Panc1 (cell line): Measurements from ENCODE around the gene PIGA. TPM values are rescaled to one million over a fixed set of nuclear protein-coding genes. Genes with fewer than 3 reads are reported as not detected.

Source experiments
- ATAC-seq: fragments of 200-7000 bp; cut with Tn5 transposase; 2 replicates; pipeline ENCODE4 v1.9.1; 2020; ENCODE audit warnings: mild to moderate bottlenecking, moderate library complexity
- BruUV-seq: library from RNA; stranded (reverse); fragments of 400-500 nt; replicated peaks from 2 replicates; lab custom pipeline; 2021; lab: Mats Ljungman, UMichigan
- CTCF ChIA-PET: fragments of 300-600 bp; sonication (Branson Sonifier 250); formaldehyde crosslinking; loops from one replicate; lab custom pipeline; 2022; ENCODE audit warnings: antibody characterized with exemption; lab: Charles Lee
- POLR2A ChIA-PET: fragments of 300-600 bp; sonication (Branson Sonifier 250); formaldehyde crosslinking; loops from one replicate; lab custom pipeline; 2022; ENCODE audit warnings: antibody characterized with exemption; lab: Charles Lee
- DNase-seq: peaks from one replicate; pipeline ENCODE4 v3.0.0-alpha.2; 2010; ENCODE audit warnings: low read depth, low spot score
- H3K27ac ChIP-seq: 2 replicates; pipeline ENCODE4 v1.5.1; 2011; ENCODE audit warnings: mild to moderate bottlenecking, low read length, inconsistent platforms
- H3K27me3 ChIP-seq: fragments of 200-500 bp; sonication (Bioruptor generic); 2 replicates; pipeline ENCODE4 v1.6.0; 2014; ENCODE audit warnings: low read length, inconsistent platforms; ENCODE audit not compliant: control insufficient read depth, insufficient read depth
- H3K36me3 ChIP-seq: fragments of 200-500 bp; sonication (Bioruptor generic); 2 replicates; pipeline ENCODE4 v1.5.1; 2014; ENCODE audit warnings: inconsistent platforms, mild to moderate bottlenecking, low read length, moderate library complexity; ENCODE audit not compliant: control insufficient read depth, insufficient read depth
- H3K4me1 ChIP-seq: 2 replicates; pipeline ENCODE4 v1.5.1; 2011; ENCODE audit warnings: inconsistent platforms, mild to moderate bottlenecking, low read length, moderate library complexity; ENCODE audit not compliant: control insufficient read depth, insufficient read depth
- H3K4me3 ChIP-seq, 2 experiments: 2 replicates each; pipeline ENCODE4 v1.5.1; 2011 to 2012; ENCODE audit warnings: low read depth in 2 of 2, low read length in 2 of 2, mild to moderate bottlenecking in 2 of 2, inconsistent platforms in 1 of 2, moderate library complexity in 1 of 2
- H3K9me3 ChIP-seq: fragments of 200-500 bp; sonication (Bioruptor generic); 2 replicates; pipeline ENCODE4 v1.5.1; 2014; ENCODE audit warnings: low read depth, mild to moderate bottlenecking, inconsistent platforms, low read length, moderate library complexity; ENCODE audit not compliant: control insufficient read depth, insufficient read depth
- POLR2AphosphoS5 ChIP-seq: IDR thresholded peaks from 2 replicates; pipeline ENCODE4 v1.6.1; 2012; ENCODE audit warnings: mild to moderate bottlenecking, low read depth, low read length, moderate library complexity
- SIN3A ChIP-seq: IDR thresholded peaks from 2 replicates; pipeline ENCODE4 v1.6.1; 2012; ENCODE audit warnings: low read depth, mild to moderate bottlenecking, low read length, moderate library complexity, borderline replicate concordance; ENCODE audit not compliant: insufficient read depth
- TCF7L2 ChIP-seq: IDR thresholded peaks from 2 replicates; pipeline ENCODE4 v1.6.1; 2011; ENCODE audit warnings: mild to moderate bottlenecking, low read depth, low read length, inconsistent platforms
- in situ Hi-C: cut with HindIII; loops from 2 replicates; pipeline ENCODE4 v1.10.0; 2016; ENCODE audit warnings: low sequenced_read_pairs, low pct_unique_long_range_greater_than_20kb
- intact Hi-C: fragments of 100-400 bp; cut with micrococcal nuclease; formaldehyde crosslinking; loops from one replicate; pipeline ENCODE4 v1.10.0; 2022; ENCODE audit not compliant: unreplicated experiment
- total RNA-seq: library from RNA; stranded (reverse); gene quantifications from one replicate; pipeline ENCODE4 v1.2.1, GENCODE V29; 2021; ENCODE audit not compliant: unreplicated experiment
- TF ChIP-seq, protein P1 (sequence below): fragments of 450-650 bp; IDR thresholded peaks from 2 replicates; pipeline ENCODE4 v1.5.1; 2017; ENCODE audit warnings: mild to moderate bottlenecking
- TF ChIP-seq, protein P2 (sequence below), 2 experiments: IDR thresholded peaks; 2 replicates each; pipeline ENCODE4 v1.6.1; 2011 to 2012; ENCODE audit warnings: low read depth in 2 of 2, control low read depth in 1 of 2, low read length in 1 of 2, mild to moderate bottlenecking in 1 of 2, moderate library complexity in 1 of 2; ENCODE audit not compliant: insufficient read depth in 1 of 2

The PIGA gene
- total RNA-seq, 1 experiment from 2014 or later: 8.2 TPM

GRCh38 chrX:15349046-15349445 is 13.7 kb upstream of the PIGA start:
- Histone ChIP-seq H3K27ac (no peak overlapping the region), H3K36me3 (no peaks in the 10 kb centered on the region), H3K4me1 (no peaks in the 10 kb centered on the region), H3K4me3 (no peak overlapping the region), H3K9me3 (no peaks in the 10 kb centered on the region), H3K27me3 (no peaks in the 10 kb centered on the region)
- intact Hi-C loops: loop anchor here (2.0 to 10.0 kb wide), 2 partner anchors 120 to 216 kb away; no protein-coding TSS in a partner anchor
- DNase-seq (peak; percentile 13), ATAC-seq (peak; percentile 70; the same call in 1 of the 2 replicates)
- ChIA-PET POLR2A (no interaction called here), CTCF (no interaction called here)
- no TSS peak for BruUV-seq
- no peak for TF ChIP-seq POLR2AphosphoS5
- TF ChIP-seq, protein P1, sequence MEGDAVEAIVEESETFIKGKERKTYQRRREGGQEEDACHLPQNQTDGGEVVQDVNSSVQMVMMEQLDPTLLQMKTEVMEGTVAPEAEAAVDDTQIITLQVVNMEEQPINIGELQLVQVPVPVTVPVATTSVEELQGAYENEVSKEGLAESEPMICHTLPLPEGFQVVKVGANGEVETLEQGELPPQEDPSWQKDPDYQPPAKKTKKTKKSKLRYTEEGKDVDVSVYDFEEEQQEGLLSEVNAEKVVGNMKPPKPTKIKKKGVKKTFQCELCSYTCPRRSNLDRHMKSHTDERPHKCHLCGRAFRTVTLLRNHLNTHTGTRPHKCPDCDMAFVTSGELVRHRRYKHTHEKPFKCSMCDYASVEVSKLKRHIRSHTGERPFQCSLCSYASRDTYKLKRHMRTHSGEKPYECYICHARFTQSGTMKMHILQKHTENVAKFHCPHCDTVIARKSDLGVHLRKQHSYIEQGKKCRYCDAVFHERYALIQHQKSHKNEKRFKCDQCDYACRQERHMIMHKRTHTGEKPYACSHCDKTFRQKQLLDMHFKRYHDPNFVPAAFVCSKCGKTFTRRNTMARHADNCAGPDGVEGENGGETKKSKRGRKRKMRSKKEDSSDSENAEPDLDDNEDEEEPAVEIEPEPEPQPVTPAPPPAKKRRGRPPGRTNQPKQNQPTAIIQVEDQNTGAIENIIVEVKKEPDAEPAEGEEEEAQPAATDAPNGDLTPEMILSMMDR: peak; percentile 65
- in situ Hi-C loops: no loop called here

DNA sequence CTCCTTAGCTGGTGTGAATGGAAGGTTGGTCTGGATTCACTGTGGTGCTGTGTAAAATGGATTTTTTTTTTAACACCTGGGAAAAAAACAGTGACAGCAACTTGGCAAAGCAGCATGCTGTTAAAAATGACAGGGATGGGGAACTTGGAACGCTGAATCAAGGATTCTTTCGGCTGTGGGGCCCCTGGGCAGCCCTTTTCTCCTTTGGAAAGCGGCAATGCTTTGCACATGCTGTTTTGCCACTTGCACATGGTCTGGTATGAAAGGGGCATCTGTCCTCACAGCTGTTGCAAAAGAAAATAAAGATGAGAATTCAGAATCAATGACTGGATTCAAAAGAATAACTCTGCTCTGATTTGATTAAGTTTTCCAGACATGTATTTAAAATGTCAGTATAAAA is 10.7 kb upstream of the PIGA start:
- no peak for ATAC-seq
- Histone ChIP-seq H3K4me3 (no peak overlapping the region), H3K9me3 (no peaks in the 10 kb centered on the region), H3K27me3 (no peaks in the 10 kb centered on the region), H3K4me1 (no peaks in the 10 kb centered on the region), H3K27ac (no peak overlapping the region), H3K36me3 (no peaks in the 10 kb centered on the region)
- no peak for DNase-seq
- POLR2A ChIA-PET: no interaction called here
- TF ChIP-seq, protein P1: no peak
- TF ChIP-seq, protein P2, sequence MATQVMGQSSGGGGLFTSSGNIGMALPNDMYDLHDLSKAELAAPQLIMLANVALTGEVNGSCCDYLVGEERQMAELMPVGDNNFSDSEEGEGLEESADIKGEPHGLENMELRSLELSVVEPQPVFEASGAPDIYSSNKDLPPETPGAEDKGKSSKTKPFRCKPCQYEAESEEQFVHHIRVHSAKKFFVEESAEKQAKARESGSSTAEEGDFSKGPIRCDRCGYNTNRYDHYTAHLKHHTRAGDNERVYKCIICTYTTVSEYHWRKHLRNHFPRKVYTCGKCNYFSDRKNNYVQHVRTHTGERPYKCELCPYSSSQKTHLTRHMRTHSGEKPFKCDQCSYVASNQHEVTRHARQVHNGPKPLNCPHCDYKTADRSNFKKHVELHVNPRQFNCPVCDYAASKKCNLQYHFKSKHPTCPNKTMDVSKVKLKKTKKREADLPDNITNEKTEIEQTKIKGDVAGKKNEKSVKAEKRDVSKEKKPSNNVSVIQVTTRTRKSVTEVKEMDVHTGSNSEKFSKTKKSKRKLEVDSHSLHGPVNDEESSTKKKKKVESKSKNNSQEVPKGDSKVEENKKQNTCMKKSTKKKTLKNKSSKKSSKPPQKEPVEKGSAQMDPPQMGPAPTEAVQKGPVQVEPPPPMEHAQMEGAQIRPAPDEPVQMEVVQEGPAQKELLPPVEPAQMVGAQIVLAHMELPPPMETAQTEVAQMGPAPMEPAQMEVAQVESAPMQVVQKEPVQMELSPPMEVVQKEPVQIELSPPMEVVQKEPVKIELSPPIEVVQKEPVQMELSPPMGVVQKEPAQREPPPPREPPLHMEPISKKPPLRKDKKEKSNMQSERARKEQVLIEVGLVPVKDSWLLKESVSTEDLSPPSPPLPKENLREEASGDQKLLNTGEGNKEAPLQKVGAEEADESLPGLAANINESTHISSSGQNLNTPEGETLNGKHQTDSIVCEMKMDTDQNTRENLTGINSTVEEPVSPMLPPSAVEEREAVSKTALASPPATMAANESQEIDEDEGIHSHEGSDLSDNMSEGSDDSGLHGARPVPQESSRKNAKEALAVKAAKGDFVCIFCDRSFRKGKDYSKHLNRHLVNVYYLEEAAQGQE (IDR thresholded peaks at IDR 0.05; ENCODE audit: insufficient read depth in 1 of 2, low read depth in 2 of 2, low read length in 1 of 2): no peak
- TF ChIP-seq POLR2AphosphoS5 (no peak), SIN3A (no peak), TCF7L2 (no peak)
- intact Hi-C loops: loop anchor here (10.0 kb wide), 1 partner anchor 219 kb away; no protein-coding TSS in a partner anchor
- CTCF ChIA-PET: no interaction called here
- in situ Hi-C loops: no loop called here
- no TSS peak for BruUV-seq

GRCh38 chrX:15344106-15344505 is 8.8 kb upstream of the PIGA start:
- Histone ChIP-seq H3K27me3 (no peaks in the 10 kb centered on the region), H3K4me3 (no peak overlapping the region), H3K9me3 (no peaks in the 10 kb centered on the region), H3K4me1 (no peaks in the 10 kb centered on the region), H3K27ac (no peak overlapping the region), H3K36me3 (no peaks in the 10 kb centered on the region)
- no peak for TF ChIP-seq SIN3A
- TF ChIP-seq TCF7L2: no peak
- TF ChIP-seq, protein P1: no peak
- no peak for TF ChIP-seq POLR2AphosphoS5
- TF ChIP-seq, protein P2 (IDR thresholded peaks at IDR 0.05; ENCODE audit: insufficient read depth in 1 of 2, low read depth in 2 of 2, low read length in 1 of 2): no peak
- no peak for DNase-seq
- no peak for ATAC-seq
- intact Hi-C loops: loop anchor here (10.0 kb wide), 1 partner anchor 221 kb away; no protein-coding TSS in a partner anchor
- ChIA-PET POLR2A (no interaction called here), CTCF (no interaction called here)
- in situ Hi-C loops: no loop called here
- no TSS peak for BruUV-seq
